IPS-20b (cell line): Measurements from ENCODE around the gene BTBD9.

Source experiments
- H3K27ac ChIP-seq: one replicate; pipeline ENCODE4 v1.5.1; 2013; ENCODE audit warnings: low read length
- H3K27me3 ChIP-seq: 2 replicates; pipeline ENCODE4 v1.6.1; 2013; ENCODE audit warnings: mild to moderate bottlenecking, low read length, inconsistent platforms; ENCODE audit not compliant: insufficient read depth
- H3K36me3 ChIP-seq: 2 replicates; pipeline ENCODE4 v1.6.1; 2013; ENCODE audit warnings: low read depth, mild to moderate bottlenecking, inconsistent platforms, low read length, moderate library complexity; ENCODE audit not compliant: insufficient read depth
- H3K4me1 ChIP-seq: 2 replicates; pipeline ENCODE4 v1.6.1; 2013; ENCODE audit warnings: mild to moderate bottlenecking, control low read depth, inconsistent platforms, low read length, moderate library complexity; ENCODE audit not compliant: insufficient read depth
- H3K4me3 ChIP-seq: 2 replicates; pipeline ENCODE4 v1.5.1; 2013; ENCODE audit warnings: mild to moderate bottlenecking, low read length, inconsistent platforms
- H3K9ac ChIP-seq: 2 replicates; pipeline ENCODE4 v1.6.1; 2013; ENCODE audit warnings: low read depth, mild to moderate bottlenecking, inconsistent platforms, low read length, moderate library complexity
- H3K9me3 ChIP-seq: 2 replicates; pipeline ENCODE4 v1.6.1; 2013; ENCODE audit warnings: mild to moderate bottlenecking, low read depth, low read length, inconsistent platforms; ENCODE audit not compliant: insufficient read depth

The BTBD9 gene

GRCh38 chr6:38268342-38268741 is 371.4 kb downstream of the BTBD9 start:
- no peak overlapping the region for H3K27ac ChIP-seq
- H3K9me3 ChIP-seq: no peaks in the 10 kb centered on the region
- H3K9ac ChIP-seq: no peak overlapping the region
- peaks cover 54% of the 10 kb centered on the region for H3K4me1 ChIP-seq
- no peak overlapping the region for H3K4me3 ChIP-seq
- H3K27me3 ChIP-seq: no peaks in the 10 kb centered on the region
- no peaks in the 10 kb centered on the region for H3K36me3 ChIP-seq

GRCh38 chr6:38266921-38267354 is 372.8 kb downstream of the BTBD9 start:
- Histone ChIP-seq H3K4me3 (no peak overlapping the region), H3K4me1 (peaks cover 63% of the 10 kb centered on the region), H3K36me3 (no peaks in the 10 kb centered on the region), H3K27ac (no peak overlapping the region), H3K27me3 (no peaks in the 10 kb centered on the region), H3K9me3 (no peaks in the 10 kb centered on the region), H3K9ac (no peak overlapping the region)

- Histone ChIP-seq H3K9ac (no peak overlapping the region), H3K27me3 (no peaks in the 10 kb centered on the region), H3K27ac (no peak overlapping the region), H3K36me3 (no peaks in the 10 kb centered on the region), H3K4me1 (peaks cover 45% of the 10 kb centered on the region), H3K9me3 (no peaks in the 10 kb centered on the region), H3K4me3 (no peak overlapping the region)
Measured at GRCh38 chr6:38264605-38265004, 375.1 kb downstream of the BTBD9 start.

DNA sequence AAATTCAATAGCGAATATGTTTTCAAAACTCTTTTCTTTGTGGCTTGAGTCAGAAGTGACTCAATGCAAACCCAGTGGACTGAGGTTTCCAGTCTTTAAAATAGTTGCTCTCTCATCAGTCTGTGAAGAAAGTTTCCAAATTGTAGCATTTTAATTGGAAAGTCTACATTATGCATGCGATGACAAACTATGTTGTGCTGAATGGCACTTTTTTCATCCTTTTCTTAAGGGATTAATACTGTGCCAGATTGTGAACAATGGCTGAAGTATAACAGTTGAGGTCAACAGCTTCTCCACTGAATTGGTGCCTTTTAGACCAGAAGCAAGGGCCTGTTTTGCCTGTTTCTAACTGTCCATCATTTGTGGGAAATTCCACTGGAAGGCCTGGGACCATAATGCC is 377.1 kb downstream of the BTBD9 start:
- Histone ChIP-seq H3K36me3 (no peaks in the 10 kb centered on the region), H3K9ac (peak overlapping the region; percentile 47; the same call in 1 of the 2 replicates), H3K27ac (no peak overlapping the region), H3K27me3 (no peaks in the 10 kb centered on the region), H3K4me3 (no peak overlapping the region), H3K4me1 (peaks cover 34% of the 10 kb centered on the region), H3K9me3 (no peaks in the 10 kb centered on the region)

GRCh38 chr6:38262026-38262425 is 377.7 kb downstream of the BTBD9 start:
- H3K9ac ChIP-seq: peak overlapping the region; percentile 47; the same call in 1 of the 2 replicates
- no peaks in the 10 kb centered on the region for H3K27me3 ChIP-seq
- H3K36me3 ChIP-seq: no peaks in the 10 kb centered on the region
- H3K4me1 ChIP-seq: peaks cover 32% of the 10 kb centered on the region
- H3K27ac ChIP-seq: no peak overlapping the region
- H3K9me3 ChIP-seq: no peaks in the 10 kb centered on the region
- no peak overlapping the region for H3K4me3 ChIP-seq

DNA sequence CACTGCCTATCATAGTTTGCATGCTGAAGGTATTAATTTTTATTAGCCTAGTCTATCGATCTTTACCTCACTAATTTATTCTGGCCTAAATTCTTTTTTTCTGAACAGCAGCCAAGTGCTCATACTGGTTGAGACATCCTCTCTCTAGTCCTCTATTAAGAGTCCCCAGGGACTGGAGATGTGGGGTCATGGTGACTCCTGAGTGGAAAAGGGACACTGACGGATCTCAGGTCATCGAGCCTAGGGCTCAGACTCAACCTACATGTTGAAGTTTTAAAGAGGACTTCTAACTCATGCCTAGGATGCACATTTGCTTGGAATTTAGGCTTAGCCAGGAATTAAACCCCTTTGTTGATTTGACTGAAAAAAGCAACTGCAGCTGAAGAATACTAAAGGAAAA is 378.1 kb downstream of the BTBD9 start:
- peaks cover 28% of the 10 kb centered on the region for H3K4me1 ChIP-seq
- H3K4me3 ChIP-seq: no peak overlapping the region
- no peaks in the 10 kb centered on the region for H3K27me3 ChIP-seq
- no peak overlapping the region for H3K27ac ChIP-seq
- no peaks in the 10 kb centered on the region for H3K9me3 ChIP-seq
- peak overlapping the region; percentile 47; the same call in 1 of the 2 replicates for H3K9ac ChIP-seq
- H3K36me3 ChIP-seq: no peaks in the 10 kb centered on the region

- Histone ChIP-seq H3K27ac (no peak overlapping the region), H3K4me3 (no peak overlapping the region), H3K9me3 (no peaks in the 10 kb centered on the region)
Measured at GRCh38 chr6:38259736-38260135, 380.0 kb downstream of the BTBD9 start.

GRCh38 chr6:38248500-38249234 is 391.1 kb downstream of the BTBD9 start:
- Histone ChIP-seq H3K4me1 (no peaks in the 10 kb centered on the region), H3K9me3 (no peaks in the 10 kb centered on the region), H3K4me3 (no peak overlapping the region), H3K27ac (no peak overlapping the region), H3K27me3 (no peaks in the 10 kb centered on the region), H3K36me3 (no peaks in the 10 kb centered on the region), H3K9ac (no peak overlapping the region)

More at GRCh38 chr6:38259736-38260135, 380.0 kb downstream of the BTBD9 start:
- Histone ChIP-seq H3K4me1 (peaks cover 25% of the 10 kb centered on the region), H3K36me3 (no peaks in the 10 kb centered on the region), H3K9ac (no peak overlapping the region), H3K27me3 (no peaks in the 10 kb centered on the region)

- no peaks in the 10 kb centered on the region for H3K9me3 ChIP-seq
- no peak overlapping the region for H3K9ac ChIP-seq
- H3K27me3 ChIP-seq: no peaks in the 10 kb centered on the region
- H3K4me3 ChIP-seq: no peak overlapping the region
- no peaks in the 10 kb centered on the region for H3K36me3 ChIP-seq
- no peaks in the 10 kb centered on the region for H3K4me1 ChIP-seq
- no peak overlapping the region for H3K27ac ChIP-seq
Measured at GRCh38 chr6:38245295-38245694, 394.4 kb downstream of the BTBD9 start.

DNA sequence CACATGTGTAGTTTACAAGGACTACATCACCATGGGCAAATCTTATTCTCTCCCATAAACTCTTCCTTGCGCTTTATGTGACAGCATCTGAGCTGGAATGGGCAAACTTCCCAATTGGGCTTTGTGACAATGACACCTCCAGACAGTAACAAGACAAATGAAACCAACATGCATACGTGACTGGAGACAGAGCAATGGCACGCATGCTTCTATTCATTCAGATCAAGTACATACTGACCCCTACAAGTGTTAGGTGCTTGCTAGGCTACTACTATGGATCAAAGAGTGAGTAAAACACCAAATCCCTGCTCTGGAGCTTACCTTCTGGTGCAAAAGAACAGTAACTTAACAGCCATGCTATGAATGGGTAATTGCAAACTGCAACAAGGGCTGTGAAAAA is 394.9 kb downstream of the BTBD9 start:
- Histone ChIP-seq H3K4me3 (no peak overlapping the region), H3K9me3 (no peaks in the 10 kb centered on the region), H3K9ac (no peak overlapping the region), H3K36me3 (no peaks in the 10 kb centered on the region), H3K4me1 (peaks cover under 1% of the 10 kb centered on the region; the same call in 1 of the 2 replicates), H3K27me3 (no peaks in the 10 kb centered on the region), H3K27ac (no peak overlapping the region)

- H3K36me3 ChIP-seq: no peaks in the 10 kb centered on the region
- no peaks in the 10 kb centered on the region for H3K9me3 ChIP-seq
- H3K27me3 ChIP-seq: no peaks in the 10 kb centered on the region
- H3K9ac ChIP-seq: no peak overlapping the region
- H3K4me1 ChIP-seq: peaks cover 3% of the 10 kb centered on the region
- H3K4me3 ChIP-seq: no peak overlapping the region
- H3K27ac ChIP-seq: no peak overlapping the region
Measured at GRCh38 chr6:38241200-38241871, 398.4 kb downstream of the BTBD9 start.
